PFSK-1 (cell line): ENCODE data around the gene ADORA2B.

Source experiments
- FOXP2 ChIP-seq: optimal IDR thresholded peaks from 2 replicates; pipeline ENCODE3; 2011; ENCODE audit warnings: borderline replicate concordance, control low read depth, inconsistent platforms; ENCODE audit not compliant: insufficient read depth; ENCODE audit errors: extremely low read length, extremely low read depth
- POLR2AphosphoS5 ChIP-seq: IDR thresholded peaks from 2 replicates; pipeline ENCODE4 v1.6.1; 2012; ENCODE audit warnings: low read depth, mild to moderate bottlenecking, control low read depth, low read length, moderate library complexity
- REST ChIP-seq, 2 experiments: IDR thresholded peaks; 2 replicates each; pipeline versions ENCODE4 v1.6.1 to v1.8.0; 2011 to 2012; ENCODE audit warnings: low read depth in 2 of 2, low read length in 2 of 2, control low read depth in 1 of 2, inconsistent platforms in 1 of 2, mild to moderate bottlenecking in 1 of 2, moderate library complexity in 1 of 2; ENCODE audit not compliant: insufficient read depth in 1 of 2
- SIN3A ChIP-seq: IDR thresholded peaks from 2 replicates; pipeline ENCODE4 v1.6.1; 2012; ENCODE audit warnings: mild to moderate bottlenecking, low read length, moderate library complexity, borderline replicate concordance; ENCODE audit not compliant: insufficient read depth
- TAF1 ChIP-seq: IDR thresholded peaks from 2 replicates; pipeline ENCODE4 v1.6.1; 2012; ENCODE audit warnings: low read length, control low read depth, borderline replicate concordance; ENCODE audit not compliant: insufficient read depth

The ADORA2B gene

GRCh38 chr17:15913826-15914225 lies 31.1 kb upstream of the ADORA2B start:
- TF ChIP-seq REST (IDR thresholded peaks at IDR 0.05; ENCODE audit: insufficient read depth in 1 of 2, low read depth in 2 of 2, low read length in 2 of 2) (no peak), SIN3A (no peak), TAF1 (no peak), POLR2AphosphoS5 (no peak), FOXP2 (no peak)

GRCh38 chr17:15914400-15915170 lies 30.3 kb upstream of the ADORA2B start:
- TF ChIP-seq REST (IDR thresholded peaks at IDR 0.05; ENCODE audit: insufficient read depth in 1 of 2, low read depth in 2 of 2, low read length in 2 of 2) (no peak), FOXP2 (no peak), TAF1 (no peak), SIN3A (no peak), POLR2AphosphoS5 (no peak)

GRCh38 chr17:15915961-15916360 lies 29.0 kb upstream of the ADORA2B start:
- TF ChIP-seq SIN3A (no peak), TAF1 (no peak), FOXP2 (no peak)

GRCh38 chr17:15917021-15917437 lies 27.9 kb upstream of the ADORA2B start:
- TF ChIP-seq FOXP2 (no peak), TAF1 (no peak), SIN3A (no peak), REST (IDR thresholded peaks at IDR 0.05; ENCODE audit: insufficient read depth in 1 of 2, low read depth in 2 of 2, low read length in 2 of 2) (no peak), POLR2AphosphoS5 (no peak)

GRCh38 chr17:15917438-15918027 lies 27.4 kb upstream of the ADORA2B start:
- TF ChIP-seq POLR2AphosphoS5 (no peak), TAF1 (no peak), FOXP2 (no peak), SIN3A (no peak), REST (IDR thresholded peaks at IDR 0.05; ENCODE audit: insufficient read depth in 1 of 2, low read depth in 2 of 2, low read length in 2 of 2) (no peak)
